Neural progenitor cell (in vitro differentiated cells): ENCODE measurements around the gene LGALS3.

Source experiments
- CTCF ChIP-seq: fragments of 200-600 bp; sonication (generic); IDR thresholded peaks from 2 replicates; pipeline ENCODE4 v1.5.1; 2017; ENCODE audit warnings: antibody characterized with exemption, mild to moderate bottlenecking
- EZH2 ChIP-seq: fragments of 200-600 bp; sonication (generic); IDR thresholded peaks from 2 replicates; pipeline ENCODE4 v1.6.1; 2017; ENCODE audit warnings: antibody characterized with exemption, mild to moderate bottlenecking, moderate library complexity

GRCh38 chr14:55103005-55103640 lies 25.9 kb upstream of the LGALS3 start:
- TF ChIP-seq EZH2 (no peak), CTCF (no peak)
